ENCODE measurements around the gene DPYSL5. TPM values are rescaled to one million over a fixed set of nuclear protein-coding genes. Genes with fewer than 3 reads are reported as not detected.

DPYSL5 gene
- total and polyA plus RNA-seq, 2 experiments from 2014 or later = 0.21 to 0.63 TPM

GRCh38 chr2:26816893-26817292 is 31.0 kb upstream of the DPYSL5 start:
- H3K4me3 ChIP-seq = no peak overlapping the region
- H3K4me1 ChIP-seq (ENCODE audit: insufficient read depth) = no peaks in the 10 kb centered on the region
- no peak overlapping the region for H3K4me2 ChIP-seq
- H3K36me3 ChIP-seq (replicated peaks; ENCODE audit: insufficient read depth, low read depth) = no peaks in the 10 kb centered on the region
- H4K20me1 ChIP-seq (ENCODE audit: insufficient read depth, poor library complexity, severe bottlenecking) = no peaks in the 10 kb centered on the region
- 55% methylated on average over 3 of the region's 3 CpGs for WGBS (ENCODE audit: low lambda C conversion rate, missing lambda C conversion rate)
- no peaks in the 10 kb centered on the region for H3K27me3 ChIP-seq
- H3K27ac ChIP-seq = no peak overlapping the region
- H2AFZ ChIP-seq = no peak overlapping the region
- H3K79me2 ChIP-seq = no peaks in the 10 kb centered on the region
- TF ChIP-seq EZH2phosphoT487 (IDR thresholded peaks at IDR 0.05; ENCODE audit: low read depth, severe bottlenecking, unreplicated experiment) = no peak
- no peak for TF ChIP-seq EZH2 (IDR thresholded peaks at IDR 0.05; ENCODE audit: borderline replicate concordance)
- TF ChIP-seq, protein P1, sequence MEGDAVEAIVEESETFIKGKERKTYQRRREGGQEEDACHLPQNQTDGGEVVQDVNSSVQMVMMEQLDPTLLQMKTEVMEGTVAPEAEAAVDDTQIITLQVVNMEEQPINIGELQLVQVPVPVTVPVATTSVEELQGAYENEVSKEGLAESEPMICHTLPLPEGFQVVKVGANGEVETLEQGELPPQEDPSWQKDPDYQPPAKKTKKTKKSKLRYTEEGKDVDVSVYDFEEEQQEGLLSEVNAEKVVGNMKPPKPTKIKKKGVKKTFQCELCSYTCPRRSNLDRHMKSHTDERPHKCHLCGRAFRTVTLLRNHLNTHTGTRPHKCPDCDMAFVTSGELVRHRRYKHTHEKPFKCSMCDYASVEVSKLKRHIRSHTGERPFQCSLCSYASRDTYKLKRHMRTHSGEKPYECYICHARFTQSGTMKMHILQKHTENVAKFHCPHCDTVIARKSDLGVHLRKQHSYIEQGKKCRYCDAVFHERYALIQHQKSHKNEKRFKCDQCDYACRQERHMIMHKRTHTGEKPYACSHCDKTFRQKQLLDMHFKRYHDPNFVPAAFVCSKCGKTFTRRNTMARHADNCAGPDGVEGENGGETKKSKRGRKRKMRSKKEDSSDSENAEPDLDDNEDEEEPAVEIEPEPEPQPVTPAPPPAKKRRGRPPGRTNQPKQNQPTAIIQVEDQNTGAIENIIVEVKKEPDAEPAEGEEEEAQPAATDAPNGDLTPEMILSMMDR (IDR thresholded peaks at IDR 0.05; ENCODE audit: poor library complexity) = no peak
- no peaks in the 10 kb centered on the region for H3K9me3 ChIP-seq (ENCODE audit: low read depth)
- no peak for DNase-seq (ENCODE audit: low spot score)
- H3K9me2 ChIP-seq (replicated peaks; ENCODE audit: insufficient read depth) = no peaks in the 10 kb centered on the region

DNA sequence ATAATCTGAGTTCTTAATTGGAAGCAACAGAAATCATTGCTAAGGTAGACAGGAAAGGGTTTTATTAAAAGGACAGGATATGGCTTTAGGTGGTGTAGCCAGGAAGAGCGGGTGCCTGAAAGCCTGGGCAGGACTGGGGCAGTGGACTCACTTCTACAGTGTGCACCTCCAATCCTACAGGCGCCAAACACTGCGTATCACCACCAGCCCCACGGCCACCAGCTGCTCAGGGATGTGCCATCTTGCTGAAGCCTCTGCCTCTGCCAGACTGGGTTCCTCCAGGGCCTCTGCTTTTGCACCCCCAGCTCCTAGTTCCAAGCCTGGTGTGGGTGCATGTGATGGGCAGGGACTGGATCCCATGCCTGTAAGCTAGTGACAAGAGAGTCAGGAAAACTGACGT is 29.7 kb upstream of the DPYSL5 start:
- TF ChIP-seq, protein P1 (IDR thresholded peaks at IDR 0.05; ENCODE audit: poor library complexity) = no peak
- TF ChIP-seq EZH2phosphoT487 (IDR thresholded peaks at IDR 0.05; ENCODE audit: low read depth, severe bottlenecking, unreplicated experiment) = no peak
- no peak for TF ChIP-seq EZH2 (IDR thresholded peaks at IDR 0.05; ENCODE audit: borderline replicate concordance)
- H3K27me3 ChIP-seq = no peaks in the 10 kb centered on the region

DNA sequence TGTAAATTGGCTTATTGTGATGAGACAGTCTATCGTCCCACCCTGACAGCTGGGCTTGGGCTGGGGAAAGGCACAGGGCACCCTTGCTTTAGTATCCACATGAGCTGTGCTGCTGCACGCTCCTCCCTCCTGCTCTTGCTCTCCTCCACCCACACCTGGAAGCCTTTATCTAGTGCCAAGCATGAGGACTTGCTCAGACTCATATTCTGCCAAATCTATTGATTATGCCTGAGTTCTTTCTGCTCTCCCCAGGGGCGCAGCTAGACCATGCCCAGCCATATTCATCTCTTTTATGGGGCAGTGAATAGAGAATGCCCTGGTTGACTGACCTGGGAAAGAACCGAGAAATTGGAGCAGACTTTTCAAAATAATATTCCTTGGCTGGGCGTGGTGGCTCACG is 29.0 kb upstream of the DPYSL5 start:
- 81% methylated on average over 6 of the region's 6 CpGs for WGBS (ENCODE audit: low lambda C conversion rate, missing lambda C conversion rate)
- Histone ChIP-seq H3K9me3 (ENCODE audit: low read depth) (no peaks in the 10 kb centered on the region), H3K27ac (no peak overlapping the region), H3K27me3 (no peaks in the 10 kb centered on the region), H3K36me3 (replicated peaks; ENCODE audit: insufficient read depth, low read depth) (no peaks in the 10 kb centered on the region), H3K4me3 (no peak overlapping the region), H2AFZ (no peak overlapping the region), H3K4me2 (no peak overlapping the region), H3K4me1 (ENCODE audit: insufficient read depth) (no peaks in the 10 kb centered on the region), H3K79me2 (no peaks in the 10 kb centered on the region), H3K9me2 (replicated peaks; ENCODE audit: insufficient read depth) (no peaks in the 10 kb centered on the region), H4K20me1 (ENCODE audit: insufficient read depth, poor library complexity, severe bottlenecking) (no peaks in the 10 kb centered on the region)
- DNase-seq (ENCODE audit: low spot score) = no peak
- no peak for TF ChIP-seq EZH2phosphoT487 (IDR thresholded peaks at IDR 0.05; ENCODE audit: low read depth, severe bottlenecking, unreplicated experiment)
- no peak for TF ChIP-seq EZH2 (IDR thresholded peaks at IDR 0.05; ENCODE audit: borderline replicate concordance)
- TF ChIP-seq, protein P1 (IDR thresholded peaks at IDR 0.05; ENCODE audit: poor library complexity) = no peak

More for the DNA sequence above, 29.7 kb upstream of the DPYSL5 start:
- no peaks in the 10 kb centered on the region for H4K20me1 ChIP-seq (ENCODE audit: insufficient read depth, poor library complexity, severe bottlenecking)
- whole genome bisulfite sequencing (ENCODE audit: low lambda C conversion rate, missing lambda C conversion rate) = 89% methylated on average over 5 of the region's 5 CpGs
- H3K9me2 ChIP-seq (replicated peaks; ENCODE audit: insufficient read depth) = no peaks in the 10 kb centered on the region
- H3K36me3 ChIP-seq (replicated peaks; ENCODE audit: insufficient read depth, low read depth) = no peaks in the 10 kb centered on the region
- no peak overlapping the region for H3K27ac ChIP-seq
- H3K4me1 ChIP-seq (ENCODE audit: insufficient read depth) = no peaks in the 10 kb centered on the region
- no peak overlapping the region for H3K4me2 ChIP-seq
- H3K79me2 ChIP-seq = no peaks in the 10 kb centered on the region
- no peak overlapping the region for H3K4me3 ChIP-seq
- DNase-seq (ENCODE audit: low spot score) = no peak
- H3K9me3 ChIP-seq (ENCODE audit: low read depth) = no peaks in the 10 kb centered on the region
- no peak overlapping the region for H2AFZ ChIP-seq

- H2AFZ ChIP-seq = no peak overlapping the region
- H3K36me3 ChIP-seq (replicated peaks; ENCODE audit: insufficient read depth, low read depth) = no peaks in the 10 kb centered on the region
- no peak for TF ChIP-seq EZH2 (IDR thresholded peaks at IDR 0.05; ENCODE audit: borderline replicate concordance)
- no peak for TF ChIP-seq EZH2phosphoT487 (IDR thresholded peaks at IDR 0.05; ENCODE audit: low read depth, severe bottlenecking, unreplicated experiment)
- TF ChIP-seq, protein P1 (IDR thresholded peaks at IDR 0.05; ENCODE audit: poor library complexity) = no peak
Observed at GRCh38 chr2:26820932-26821331, 27.0 kb upstream of the DPYSL5 start.

More at GRCh38 chr2:26820932-26821331, 27.0 kb upstream of the DPYSL5 start:
- H3K4me2 ChIP-seq = no peak overlapping the region
- DNase-seq (ENCODE audit: low spot score) = no peak
- H3K4me3 ChIP-seq = no peak overlapping the region
- H3K4me1 ChIP-seq (ENCODE audit: insufficient read depth) = no peaks in the 10 kb centered on the region
- H3K27ac ChIP-seq = no peak overlapping the region
- no peaks in the 10 kb centered on the region for H3K79me2 ChIP-seq
- H3K27me3 ChIP-seq = no peaks in the 10 kb centered on the region
- H3K9me2 ChIP-seq (replicated peaks; ENCODE audit: insufficient read depth) = no peaks in the 10 kb centered on the region
- H3K9me3 ChIP-seq (ENCODE audit: low read depth) = no peaks in the 10 kb centered on the region
- 84% methylated on average over 7 of the region's 7 CpGs for WGBS (ENCODE audit: low lambda C conversion rate, missing lambda C conversion rate)
- H4K20me1 ChIP-seq (ENCODE audit: insufficient read depth, poor library complexity, severe bottlenecking) = no peaks in the 10 kb centered on the region
